GM06990 (cell line): ENCODE measurements around the gene SELENOF.

Source experiments
- DNase-seq: peaks from one replicate; pipeline ENCODE4 v3.0.0-alpha.2; 2011; ENCODE audit not compliant: insufficient read length; ENCODE audit errors: extremely low read depth
- H3K27me3 ChIP-seq: replicated peaks from 2 replicates; pipeline ENCODE4 v1.6.0; 2011; ENCODE audit warnings: low read length; ENCODE audit not compliant: control insufficient read depth, insufficient read depth
- H3K36me3 ChIP-seq: 2 replicates; pipeline ENCODE4 v1.5.1; 2011; ENCODE audit warnings: low read length; ENCODE audit not compliant: control insufficient read depth, insufficient read depth
- H3K4me3 ChIP-seq: replicated peaks from 2 replicates; pipeline ENCODE4 v1.5.1; 2011; ENCODE audit warnings: low read depth, mild to moderate bottlenecking, control low read depth, low read length
- TF ChIP-seq, protein P1 (sequence below): IDR thresholded peaks from 2 replicates; pipeline ENCODE4 v1.5.1; 2011; ENCODE audit warnings: low read length, control low read depth, mild to moderate bottlenecking, inconsistent platforms; ENCODE audit not compliant: insufficient read depth, poor library complexity, severe bottlenecking

Gene SELENOF

DNA sequence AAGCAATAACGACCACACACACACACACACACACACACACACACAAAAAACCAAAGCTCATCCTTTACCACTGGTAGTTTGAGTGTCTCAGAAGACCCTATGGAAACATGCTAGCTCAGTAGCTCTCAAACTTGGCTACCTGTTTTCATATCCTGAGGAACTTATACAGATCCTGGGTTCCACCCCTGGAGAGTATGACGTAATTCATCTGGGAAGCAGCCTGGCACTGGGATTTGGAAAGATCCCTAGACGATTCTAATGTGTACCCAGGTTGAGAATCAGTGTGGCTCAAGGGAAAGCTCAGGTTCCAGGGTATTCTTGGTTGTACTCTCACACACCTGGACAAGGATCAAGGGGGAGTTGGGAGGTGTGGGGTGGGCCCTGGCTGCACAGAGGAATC, 85.9 kb downstream of the SELENOF start:
- no peak for DNase-seq
- Histone ChIP-seq H3K4me3 (no peak overlapping the region), H3K27me3 (no peaks in the 10 kb centered on the region; the same call in 1 of the 2 replicates), H3K36me3 (no peaks in the 10 kb centered on the region)
- TF ChIP-seq, protein P1, sequence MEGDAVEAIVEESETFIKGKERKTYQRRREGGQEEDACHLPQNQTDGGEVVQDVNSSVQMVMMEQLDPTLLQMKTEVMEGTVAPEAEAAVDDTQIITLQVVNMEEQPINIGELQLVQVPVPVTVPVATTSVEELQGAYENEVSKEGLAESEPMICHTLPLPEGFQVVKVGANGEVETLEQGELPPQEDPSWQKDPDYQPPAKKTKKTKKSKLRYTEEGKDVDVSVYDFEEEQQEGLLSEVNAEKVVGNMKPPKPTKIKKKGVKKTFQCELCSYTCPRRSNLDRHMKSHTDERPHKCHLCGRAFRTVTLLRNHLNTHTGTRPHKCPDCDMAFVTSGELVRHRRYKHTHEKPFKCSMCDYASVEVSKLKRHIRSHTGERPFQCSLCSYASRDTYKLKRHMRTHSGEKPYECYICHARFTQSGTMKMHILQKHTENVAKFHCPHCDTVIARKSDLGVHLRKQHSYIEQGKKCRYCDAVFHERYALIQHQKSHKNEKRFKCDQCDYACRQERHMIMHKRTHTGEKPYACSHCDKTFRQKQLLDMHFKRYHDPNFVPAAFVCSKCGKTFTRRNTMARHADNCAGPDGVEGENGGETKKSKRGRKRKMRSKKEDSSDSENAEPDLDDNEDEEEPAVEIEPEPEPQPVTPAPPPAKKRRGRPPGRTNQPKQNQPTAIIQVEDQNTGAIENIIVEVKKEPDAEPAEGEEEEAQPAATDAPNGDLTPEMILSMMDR: no peak

DNA sequence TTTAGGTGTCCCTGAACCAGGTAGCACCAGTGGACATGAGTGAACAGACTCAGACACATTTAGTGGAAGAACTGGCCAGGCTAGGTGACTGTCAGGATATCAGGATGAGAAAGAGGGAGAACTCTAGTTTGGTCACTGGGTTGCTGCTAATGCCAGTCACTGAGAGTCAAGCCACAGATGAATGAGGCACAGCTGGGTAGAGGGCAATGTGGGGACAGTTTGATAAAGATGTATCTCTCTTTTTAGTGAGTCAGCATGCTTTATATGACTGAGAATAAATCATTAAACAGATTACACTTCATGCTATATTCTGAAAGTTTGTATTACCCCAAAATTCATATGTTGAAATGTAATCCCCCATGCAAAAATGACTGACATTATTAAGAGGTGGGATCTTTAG, 87.1 kb downstream of the SELENOF start:
- H3K36me3 ChIP-seq: no peaks in the 10 kb centered on the region
- TF ChIP-seq, protein P1: no peak
- no peak overlapping the region for H3K4me3 ChIP-seq
- H3K27me3 ChIP-seq: no peaks in the 10 kb centered on the region; the same call in 1 of the 2 replicates
- DNase-seq: no peak

DNA sequence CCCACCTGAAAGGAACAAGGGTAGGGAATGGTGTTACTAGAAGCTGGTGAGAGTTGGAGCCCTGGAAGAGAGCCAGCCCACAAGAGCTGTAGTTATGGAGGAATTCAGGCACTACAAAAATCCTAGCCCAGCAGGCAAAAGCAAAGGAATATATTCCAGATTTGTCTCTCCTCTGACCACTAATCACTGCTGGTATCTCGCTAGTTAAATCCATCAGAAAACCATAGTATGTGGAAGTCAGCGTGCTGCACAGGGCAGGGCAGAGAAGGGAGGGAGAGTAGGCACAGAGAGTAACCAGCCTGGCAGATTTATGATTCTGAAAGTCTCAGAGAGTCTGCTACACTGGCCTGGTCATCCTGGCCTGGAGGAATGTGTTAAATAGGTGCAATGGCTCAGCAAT, 88.6 kb downstream of the SELENOF start:
- TF ChIP-seq, protein P1: no peak
- DNase-seq: no peak
- H3K27me3 ChIP-seq: no peaks in the 10 kb centered on the region; the same call in 1 of the 2 replicates
- no peak overlapping the region for H3K4me3 ChIP-seq
- H3K36me3 ChIP-seq: no peaks in the 10 kb centered on the region

DNA sequence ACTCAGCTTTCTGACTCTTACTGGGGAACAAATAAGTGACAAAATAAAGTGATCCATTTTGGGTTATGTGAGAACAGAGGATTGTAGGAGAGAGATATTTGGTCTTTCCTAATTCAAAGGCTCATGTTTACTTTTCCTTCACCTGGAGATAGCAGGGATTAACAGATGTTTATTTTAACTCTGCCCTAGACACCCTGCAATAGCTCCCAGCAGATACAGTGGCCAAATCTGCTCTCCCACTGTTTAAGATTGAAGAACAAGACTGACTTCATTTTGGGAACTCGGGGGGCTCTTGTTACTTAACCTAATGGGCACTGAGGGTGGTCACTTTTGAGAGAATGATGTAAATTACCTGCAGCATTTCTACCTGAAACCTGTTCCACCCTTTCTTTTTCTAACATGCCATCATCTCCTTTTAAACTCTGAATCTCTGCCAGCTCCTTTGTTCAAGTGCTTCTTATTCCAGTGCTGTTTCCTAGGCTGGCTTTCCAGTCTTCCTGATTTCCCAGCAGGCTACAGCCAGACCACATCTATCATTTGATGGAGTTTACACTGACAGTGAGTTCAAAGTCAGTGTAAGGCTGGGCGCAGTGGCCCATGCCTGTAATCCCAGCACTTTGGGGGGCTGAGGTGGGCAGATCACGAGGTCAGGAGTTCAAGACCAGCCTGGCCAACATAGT, 90.0 kb downstream of the SELENOF start:
- DNase-seq: no peak
- TF ChIP-seq, protein P1: no peak
- H3K36me3 ChIP-seq: no peaks in the 10 kb centered on the region
- H3K27me3 ChIP-seq: no peaks in the 10 kb centered on the region; the same call in 1 of the 2 replicates
- H3K4me3 ChIP-seq: no peak overlapping the region

DNA sequence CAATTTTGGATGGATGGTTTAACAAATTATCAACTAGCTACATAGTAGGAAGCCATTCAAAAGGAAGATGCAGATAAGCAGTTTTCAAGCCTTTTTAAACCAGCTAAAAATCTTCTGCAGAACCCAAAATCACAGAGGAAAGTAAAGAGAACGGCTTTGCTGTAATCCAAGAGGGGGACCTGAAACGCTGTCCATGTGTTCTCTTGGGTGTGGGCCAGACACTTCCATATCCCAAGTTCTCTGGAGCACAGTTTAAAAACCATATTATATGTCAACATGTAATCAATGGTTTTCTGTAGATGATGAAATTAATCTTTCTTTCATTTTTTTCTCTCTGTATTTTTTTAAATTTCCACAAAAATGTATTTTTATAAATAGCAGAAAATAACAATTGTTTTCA, 90.5 kb downstream of the SELENOF start:
- DNase-seq: no peak
- Histone ChIP-seq H3K4me3 (no peak overlapping the region), H3K27me3 (no peaks in the 10 kb centered on the region; the same call in 1 of the 2 replicates), H3K36me3 (no peaks in the 10 kb centered on the region)
- TF ChIP-seq, protein P1: no peak

DNA sequence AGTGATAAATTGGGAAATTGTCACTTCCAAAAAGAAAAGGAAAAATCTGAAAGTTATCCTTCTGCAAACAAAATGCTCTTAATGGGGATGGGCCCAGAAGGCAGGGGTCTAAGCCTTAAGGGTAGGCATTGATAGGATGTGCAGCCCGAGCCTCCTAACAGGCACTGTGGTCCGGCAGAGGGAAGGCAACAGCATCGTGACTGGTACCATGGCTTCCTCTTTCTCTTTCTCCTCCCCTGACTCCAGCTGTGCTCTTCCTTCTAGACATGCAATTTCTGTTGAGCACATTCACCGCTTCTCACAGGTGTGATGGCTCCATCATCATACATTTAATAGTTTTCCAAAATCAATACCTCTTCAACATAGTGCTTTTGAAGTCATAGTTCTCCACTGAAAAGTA, 91.5 kb downstream of the SELENOF start:
- no peak overlapping the region for H3K4me3 ChIP-seq
- H3K36me3 ChIP-seq: no peaks in the 10 kb centered on the region
- H3K27me3 ChIP-seq: no peaks in the 10 kb centered on the region; the same call in 1 of the 2 replicates
- TF ChIP-seq, protein P1: no peak
- no peak for DNase-seq
